RWPE2 (cell line): Measurements from ENCODE around the gene KAT8.
A peak's percentile ranks its signal among the peaks of the same experiment; 100 is the strongest.

Source experiments
- ATAC-seq: fragments of 200-7000 bp; cut with Tn5 transposase; 3 replicates; pipeline ENCODE4 v1.9.1; 2021; ENCODE audit warnings: low read depth
- DNase-seq: peaks from one replicate; pipeline ENCODE4 v3.0.0-alpha.2; 2020; ENCODE audit warnings: low spot score
- H3K27ac ChIP-seq: fragments of 450-650 bp; 2 replicates; pipeline ENCODE4 v1.5.1; 2017; ENCODE audit warnings: mild to moderate bottlenecking; ENCODE audit not compliant: poor library complexity, severe bottlenecking
- H3K27me3 ChIP-seq: fragments of 250-450 bp; sonication (Bioruptor Pico); 2 replicates; pipeline ENCODE4 v1.5.1; 2021; ENCODE audit warnings: mild to moderate bottlenecking, moderate library complexity; ENCODE audit not compliant: insufficient read depth, poor library complexity, severe bottlenecking
- H3K36me3 ChIP-seq: fragments of 250-450 bp; sonication (Bioruptor Pico); 2 replicates; pipeline ENCODE4 v1.5.1; 2020; ENCODE audit warnings: low read depth, mild to moderate bottlenecking, moderate library complexity
- H3K4me1 ChIP-seq: fragments of 250-450 bp; sonication (Bioruptor Pico); 2 replicates; pipeline ENCODE4 v1.5.1; 2021; ENCODE audit warnings: mild to moderate bottlenecking, moderate library complexity; ENCODE audit not compliant: insufficient read depth, poor library complexity, severe bottlenecking
- H3K4me3 ChIP-seq: fragments of 250-450 bp; sonication (Bioruptor Pico); 2 replicates; pipeline ENCODE4 v1.5.1; 2021; ENCODE audit warnings: mild to moderate bottlenecking, moderate library complexity; ENCODE audit not compliant: severe bottlenecking
- H3K9me3 ChIP-seq: fragments of 250-450 bp; sonication (Bioruptor Pico); 2 replicates; pipeline ENCODE4 v1.5.1; 2021; ENCODE audit warnings: mild to moderate bottlenecking, moderate library complexity; ENCODE audit not compliant: severe bottlenecking
- TF ChIP-seq, protein P1 (sequence below): fragments of 450-650 bp; IDR thresholded peaks from one replicate; pipeline ENCODE4 v1.5.1; 2017; ENCODE audit warnings: mild to moderate bottlenecking, moderate library complexity; ENCODE audit not compliant: poor library complexity, severe bottlenecking

Gene KAT8

GRCh38 chr16:31128711-31129567 is 11.5 kb downstream of the KAT8 start:
- H3K4me3 ChIP-seq: no peak overlapping the region
- peaks cover 43% of the 10 kb centered on the region for H3K36me3 ChIP-seq
- TF ChIP-seq, protein P1, sequence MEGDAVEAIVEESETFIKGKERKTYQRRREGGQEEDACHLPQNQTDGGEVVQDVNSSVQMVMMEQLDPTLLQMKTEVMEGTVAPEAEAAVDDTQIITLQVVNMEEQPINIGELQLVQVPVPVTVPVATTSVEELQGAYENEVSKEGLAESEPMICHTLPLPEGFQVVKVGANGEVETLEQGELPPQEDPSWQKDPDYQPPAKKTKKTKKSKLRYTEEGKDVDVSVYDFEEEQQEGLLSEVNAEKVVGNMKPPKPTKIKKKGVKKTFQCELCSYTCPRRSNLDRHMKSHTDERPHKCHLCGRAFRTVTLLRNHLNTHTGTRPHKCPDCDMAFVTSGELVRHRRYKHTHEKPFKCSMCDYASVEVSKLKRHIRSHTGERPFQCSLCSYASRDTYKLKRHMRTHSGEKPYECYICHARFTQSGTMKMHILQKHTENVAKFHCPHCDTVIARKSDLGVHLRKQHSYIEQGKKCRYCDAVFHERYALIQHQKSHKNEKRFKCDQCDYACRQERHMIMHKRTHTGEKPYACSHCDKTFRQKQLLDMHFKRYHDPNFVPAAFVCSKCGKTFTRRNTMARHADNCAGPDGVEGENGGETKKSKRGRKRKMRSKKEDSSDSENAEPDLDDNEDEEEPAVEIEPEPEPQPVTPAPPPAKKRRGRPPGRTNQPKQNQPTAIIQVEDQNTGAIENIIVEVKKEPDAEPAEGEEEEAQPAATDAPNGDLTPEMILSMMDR: no peak
- no peaks in the 10 kb centered on the region for H3K9me3 ChIP-seq
- no peak for DNase-seq
- H3K27ac ChIP-seq: peak overlapping the region; percentile 75
- H3K27me3 ChIP-seq: no peaks in the 10 kb centered on the region
- peaks cover 31% of the 10 kb centered on the region for H3K4me1 ChIP-seq
- ATAC-seq: no peak

- Histone ChIP-seq H3K4me3 (no peak overlapping the region), H3K36me3 (peaks cover 45% of the 10 kb centered on the region), H3K27me3 (no peaks in the 10 kb centered on the region), H3K27ac (peak overlapping the region; percentile 75), H3K4me1 (peaks cover 37% of the 10 kb centered on the region), H3K9me3 (no peaks in the 10 kb centered on the region)
- TF ChIP-seq, protein P1: no peak
- DNase-seq (peak; percentile 41), ATAC-seq (no peak)
Measured at GRCh38 chr16:31129568-31130335, 12.3 kb downstream of the KAT8 start.

DNA sequence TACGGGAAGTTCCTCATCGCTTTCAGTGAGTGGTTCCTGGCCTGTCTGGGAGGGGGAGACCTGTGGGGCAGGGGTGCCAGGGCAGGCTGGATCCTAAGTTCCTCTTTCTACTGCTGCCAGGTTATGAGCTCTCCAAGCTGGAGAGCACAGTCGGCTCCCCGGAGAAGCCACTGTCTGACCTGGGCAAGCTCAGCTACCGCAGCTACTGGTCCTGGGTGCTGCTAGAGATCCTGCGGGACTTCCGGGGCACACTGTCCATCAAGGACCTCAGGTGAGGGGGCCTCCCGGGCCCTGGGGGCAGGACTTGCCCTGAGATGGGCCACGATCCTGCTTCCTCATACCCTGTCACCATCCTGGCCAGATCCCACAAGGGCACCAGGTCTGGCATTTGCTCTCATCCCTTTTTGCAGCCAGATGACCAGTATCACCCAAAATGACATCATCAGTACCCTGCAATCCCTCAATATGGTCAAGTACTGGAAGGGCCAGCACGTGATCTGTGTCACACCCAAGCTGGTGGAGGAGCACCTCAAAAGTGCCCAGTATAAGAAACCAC is 12.9 kb downstream of the KAT8 start:
- H3K27me3 ChIP-seq: no peaks in the 10 kb centered on the region
- H3K36me3 ChIP-seq: peaks cover 45% of the 10 kb centered on the region
- H3K27ac ChIP-seq: peak overlapping the region; percentile 75
- DNase-seq (peak; percentile 58), ATAC-seq (peak; percentile 0; the same call in 2 of the 3 replicates)
- peaks cover 37% of the 10 kb centered on the region for H3K4me1 ChIP-seq
- TF ChIP-seq, protein P1: no peak
- no peaks in the 10 kb centered on the region for H3K9me3 ChIP-seq
- H3K4me3 ChIP-seq: no peak overlapping the region

DNA sequence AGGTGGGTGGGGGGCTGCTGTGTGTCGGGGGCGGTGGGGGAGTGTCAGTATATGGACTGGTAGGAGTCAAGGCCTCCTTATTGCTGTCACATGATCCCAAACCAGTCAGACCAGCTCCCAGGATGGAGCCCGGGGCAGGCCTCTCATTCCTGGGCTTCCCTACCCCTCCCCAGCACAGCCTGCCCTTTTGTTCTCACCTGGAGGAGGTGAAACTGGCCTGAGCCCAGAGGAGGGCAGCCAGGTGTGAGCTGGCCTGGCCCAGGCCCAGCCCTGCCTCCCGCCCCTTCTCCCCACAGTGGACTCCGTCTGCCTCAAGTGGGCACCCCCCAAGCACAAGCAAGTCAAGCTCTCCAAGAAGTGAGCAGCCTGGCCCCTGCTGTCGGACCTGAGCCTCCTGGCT is 13.4 kb downstream of the KAT8 start:
- TF ChIP-seq, protein P1: no peak
- Histone ChIP-seq H3K27ac (peak overlapping the region; percentile 75), H3K9me3 (no peaks in the 10 kb centered on the region), H3K27me3 (no peaks in the 10 kb centered on the region), H3K4me1 (peaks cover 40% of the 10 kb centered on the region), H3K4me3 (no peak overlapping the region), H3K36me3 (peaks cover 45% of the 10 kb centered on the region)
- peak; percentile 77 for ATAC-seq
- DNase-seq: peak; percentile 92
